Uterus (tissue), 4 donors: ENCODE data around the gene HUNK. TPM values are rescaled to one million over a fixed set of nuclear protein-coding genes. Genes with fewer than 3 reads are reported as not detected.

ENCODE experiments used
- DNase-seq, 2 donors: peaks; one replicate each; pipeline ENCODE4 v3.0.0-alpha.2; 2019 to 2020
- H3K27ac ChIP-seq, 2 donors: fragments of 200-600 bp; sonication (generic); 1 replicate in 1 of 2; 2 replicates in 1 of 2; pipeline ENCODE4 v1.5.1; 2016 to 2018
- H3K27me3 ChIP-seq, 2 donors: fragments of 200-600 bp; sonication (generic); one replicate each; pipeline ENCODE4 v1.5.1; 2018 to 2019; ENCODE audit warnings: control low read depth in 1 of 2
- H3K36me3 ChIP-seq, 2 donors: fragments of 200-600 bp; sonication (generic); one replicate each; pipeline ENCODE4 v1.5.1; 2019; ENCODE audit warnings: control low read depth in 1 of 2
- H3K4me1 ChIP-seq, 2 donors: fragments of 200-600 bp; sonication (generic); one replicate each; pipeline ENCODE4 v1.5.1; 2018 to 2019; ENCODE audit warnings: control low read depth in 1 of 2
- H3K4me3 ChIP-seq, 2 donors: fragments of 200-600 bp; sonication (generic); 1 replicate in 1 of 2; 2 replicates in 1 of 2; pipeline ENCODE4 v1.5.1; 2018 to 2019; ENCODE audit warnings: mild to moderate bottlenecking in 1 of 2
- H3K9me3 ChIP-seq, 2 donors: fragments of 200-600 bp; sonication (generic); one replicate each; pipeline ENCODE4 v1.5.1; 2019; ENCODE audit warnings: control low read depth in 1 of 2
- CTCF ChIP-seq, 4 experiments: fragments of 200-600 bp in 2 of 4; fragments of 450-650 bp in 2 of 4; sonication (generic) in 2 of 4; IDR thresholded peaks; one replicate each; pipeline ENCODE4 v1.5.1; 2016 to 2019; ENCODE audit warnings: antibody characterized with exemption in 4 of 4, mild to moderate bottlenecking in 2 of 4, moderate library complexity in 1 of 4
- POLR2A ChIP-seq, 2 donors: fragments of 450-650 bp; IDR thresholded peaks; one replicate each; pipeline ENCODE4 v1.6.1; 2016; ENCODE audit warnings: antibody characterized with exemption in 2 of 2, mild to moderate bottlenecking in 1 of 2, moderate library complexity in 1 of 2
- intact Hi-C: fragments of 100-400 bp; cut with DNase I; formaldehyde crosslinking; loops from one replicate; pipeline ENCODE4 v1.15.1; 2023; ENCODE audit warnings: low total_unique reads
- total RNA-seq, 4 donors: library from RNA; depleted of rRNA in 3 of 4; stranded (reverse); fragments of >200 nt in 3 of 4; gene quantifications; one replicate each; pipeline versions ENCODE4 v1.1.0 to v1.2.4, GENCODE V29; 2014 to 2023
- donor health status: DM: yes; HTN: yes; CAD: no.

The HUNK gene
- total RNA-seq, 4 donors from 2014 or later = 1.5 to 8.8 (median 4.6) TPM

- Histone ChIP-seq H3K36me3 (no peaks in the 10 kb centered on the region), H3K9me3 (no peaks in the 10 kb centered on the region), H3K27ac (no peak overlapping the region), H3K4me3 (no peak overlapping the region), H3K27me3 (no peaks in the 10 kb centered on the region), H3K4me1 (no peaks in the 10 kb centered on the region)
- intact Hi-C loops = no loop called here
- TF ChIP-seq CTCF (IDR thresholded peaks at IDR 0.05) (no peak), POLR2A (IDR thresholded peaks at IDR 0.05) (no peak)
- no peak for DNase-seq
Observed at GRCh38 chr21:31926498-31926897, 53.7 kb downstream of the HUNK start.

- Histone ChIP-seq H3K36me3 (no peaks in the 10 kb centered on the region), H3K27me3 (no peaks in the 10 kb centered on the region), H3K9me3 (no peaks in the 10 kb centered on the region), H3K4me1 (no peaks in the 10 kb centered on the region), H3K4me3 (no peak overlapping the region), H3K27ac (peak overlapping the region in 1 of 2 donors; percentile 29)
- DNase-seq = no peak
- TF ChIP-seq CTCF (IDR thresholded peaks at IDR 0.05) (no peak), POLR2A (IDR thresholded peaks at IDR 0.05) (no peak)
- intact Hi-C loops = no loop called here
Observed at GRCh38 chr21:31927689-31928353, 55.0 kb downstream of the HUNK start.

- no peaks in the 10 kb centered on the region for H3K9me3 ChIP-seq
- H3K36me3 ChIP-seq = no peaks in the 10 kb centered on the region
- H3K27me3 ChIP-seq = no peaks in the 10 kb centered on the region
- TF ChIP-seq CTCF (IDR thresholded peaks at IDR 0.05) = no peak
- no peak for TF ChIP-seq POLR2A (IDR thresholded peaks at IDR 0.05)
- H3K27ac ChIP-seq = no peak overlapping the region
- DNase-seq = no peak
- no peaks in the 10 kb centered on the region for H3K4me1 ChIP-seq
- H3K4me3 ChIP-seq = no peak overlapping the region
- intact Hi-C loops = no loop called here
Observed at GRCh38 chr21:31928656-31929055, 55.8 kb downstream of the HUNK start.

- H3K4me1 ChIP-seq = no peaks in the 10 kb centered on the region
- DNase-seq = no peak
- TF ChIP-seq POLR2A (IDR thresholded peaks at IDR 0.05) (no peak), CTCF (IDR thresholded peaks at IDR 0.05) (no peak)
- no peaks in the 10 kb centered on the region for H3K27me3 ChIP-seq
- no peak overlapping the region for H3K27ac ChIP-seq
- no peaks in the 10 kb centered on the region for H3K9me3 ChIP-seq
- no peak overlapping the region for H3K4me3 ChIP-seq
- H3K36me3 ChIP-seq = no peaks in the 10 kb centered on the region
- intact Hi-C loops = no loop called here
Observed at GRCh38 chr21:31929548-31929947, 56.7 kb downstream of the HUNK start.

GRCh38 chr21:31930001-31930400 is 57.2 kb downstream of the HUNK start:
- TF ChIP-seq CTCF (IDR thresholded peaks at IDR 0.05) (no peak), POLR2A (IDR thresholded peaks at IDR 0.05) (no peak)
- Histone ChIP-seq H3K36me3 (no peaks in the 10 kb centered on the region), H3K27ac (no peak overlapping the region), H3K4me1 (no peaks in the 10 kb centered on the region), H3K27me3 (no peaks in the 10 kb centered on the region), H3K4me3 (no peak overlapping the region), H3K9me3 (no peaks in the 10 kb centered on the region)
- intact Hi-C loops = no loop called here
- no peak for DNase-seq
